T1000 (cell line): ENCODE data around the gene RTN4RL1.

Source experiments
- DNase-seq: peaks from one replicate; lab custom pipeline; 2025; ENCODE audit warnings: mixed read lengths; lab: John Stamatoyannopoulos, UW

Gene RTN4RL1

GRCh38 chr17:2047590-2047989 is 22.5 kb upstream of the RTN4RL1 start:
- DNase-seq = no peak

DNA sequence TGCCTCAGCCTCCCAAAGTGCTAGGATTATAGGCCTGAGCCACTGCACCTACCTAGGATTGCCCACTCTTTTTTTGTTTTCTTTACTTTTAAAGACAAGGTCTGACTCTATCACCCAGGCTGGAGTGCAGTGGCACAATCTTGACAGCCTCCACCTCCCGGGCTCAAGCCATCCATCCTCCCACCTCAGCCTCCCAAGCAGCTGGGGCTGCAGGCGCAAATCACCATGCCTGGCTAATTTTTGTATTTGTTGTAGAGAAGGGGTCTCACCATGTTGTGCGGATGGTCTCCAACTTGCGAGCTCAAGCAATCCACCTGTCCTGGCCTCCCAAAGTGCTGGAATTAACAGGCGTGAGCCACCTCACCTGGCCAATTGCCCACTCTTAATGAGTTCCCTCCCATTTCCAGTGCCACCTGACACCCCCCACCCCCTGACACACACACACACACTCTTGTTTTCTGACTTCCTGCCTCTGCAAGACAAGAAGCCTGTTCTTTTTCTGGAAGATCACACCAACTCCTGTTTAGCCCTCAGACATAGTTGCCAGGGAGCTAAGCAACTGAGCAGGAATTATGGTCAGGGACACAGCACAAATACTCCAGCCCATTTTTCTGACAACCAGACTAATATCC is 19.2 kb upstream of the RTN4RL1 start:
- no peak for DNase-seq

DNA sequence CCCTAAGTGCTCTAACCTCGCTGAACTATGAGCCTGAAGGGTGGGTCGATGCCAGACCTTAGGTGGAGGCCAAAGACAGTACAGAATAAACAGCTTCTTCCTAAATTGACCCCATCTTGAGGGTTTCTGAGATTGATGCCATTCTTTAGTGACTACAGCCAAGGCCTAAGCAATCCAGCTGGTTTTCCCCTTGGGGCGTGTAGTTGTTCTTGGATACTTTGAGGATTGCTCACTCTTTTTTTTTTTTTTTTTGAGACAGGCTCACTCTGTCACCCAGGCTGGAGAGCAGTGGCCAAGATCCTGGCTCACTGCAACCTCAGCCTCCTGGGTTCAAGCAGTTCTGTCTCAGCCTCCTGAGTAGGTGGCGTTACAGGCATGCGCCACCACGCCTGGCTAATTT is 18.7 kb upstream of the RTN4RL1 start:
- peak; percentile 33 for DNase-seq

- DNase-seq = no peak
Observed at GRCh38 chr17:2042933-2043332, 17.8 kb upstream of the RTN4RL1 start.

DNA sequence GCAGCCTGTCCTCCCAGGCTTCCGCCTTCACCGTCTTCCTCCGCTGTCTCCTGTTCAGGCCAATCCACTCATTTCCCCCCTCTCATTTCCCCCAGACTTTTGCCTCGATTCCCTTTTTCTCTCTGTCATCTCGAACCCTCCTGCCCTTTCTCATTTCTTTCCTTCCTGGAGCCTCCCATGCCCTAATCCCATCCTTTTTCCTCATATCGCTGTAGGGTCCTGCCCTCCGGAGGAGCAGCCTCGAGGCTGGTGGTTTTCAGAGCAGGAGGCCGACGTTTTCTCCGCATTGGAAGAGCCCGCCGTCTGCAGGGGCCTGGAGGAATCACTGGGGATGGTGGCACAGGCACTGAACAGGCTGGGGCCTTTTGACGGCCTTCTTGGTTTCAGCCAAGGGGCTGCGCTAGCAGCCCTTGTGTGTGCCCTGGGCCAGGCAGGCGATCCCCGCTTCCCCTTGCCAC is 17.3 kb upstream of the RTN4RL1 start:
- DNase-seq = no peak

DNA sequence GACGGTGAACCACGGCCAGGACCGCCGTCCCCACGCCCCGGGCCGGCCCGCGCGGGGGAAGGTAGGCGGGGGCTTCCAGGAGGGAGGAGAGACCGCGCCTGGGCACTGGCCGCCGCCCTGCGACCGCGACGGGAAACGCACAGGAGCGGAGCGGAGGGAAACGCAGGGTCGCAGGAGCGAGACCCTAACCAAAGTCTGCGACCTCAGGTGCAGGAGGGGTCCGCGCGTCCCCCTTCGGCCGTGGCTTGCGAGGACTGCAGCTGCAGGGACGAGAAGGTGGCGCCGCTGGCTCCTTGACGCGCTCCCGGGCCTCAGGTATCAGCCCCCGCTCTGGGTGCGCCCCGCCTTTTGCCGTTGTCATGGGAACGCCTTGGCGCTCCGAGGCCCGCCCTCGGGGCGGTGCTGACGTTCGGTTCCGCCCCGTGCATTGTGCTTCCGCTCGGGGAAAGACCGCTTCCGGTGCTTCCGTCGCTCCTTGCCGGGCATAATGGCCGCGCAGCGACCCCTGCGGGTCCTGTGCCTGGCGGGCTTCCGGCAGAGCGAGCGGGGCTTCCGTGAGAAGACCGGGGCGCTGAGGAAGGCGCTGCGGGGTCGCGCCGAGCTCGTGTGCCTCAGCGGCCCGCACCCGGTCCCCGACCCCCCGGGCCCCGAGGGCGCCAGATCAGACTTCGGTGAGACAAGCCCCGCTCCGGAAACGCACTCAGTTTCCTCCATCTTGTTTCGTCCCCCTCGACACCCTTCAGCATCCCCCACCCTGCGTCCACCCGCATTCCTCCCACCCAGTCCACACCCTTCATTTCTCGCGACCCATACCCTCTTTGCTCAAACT is 16.6 kb upstream of the RTN4RL1 start, which contains the start of gene OVCA2:
Gene OVCA2, plus strand, starts transcription at position 462 of the 829 bp plus-strand sequence. Its CDS starts 26 bp downstream, at position 488.
- DNase-seq = peak; percentile 92

DNA sequence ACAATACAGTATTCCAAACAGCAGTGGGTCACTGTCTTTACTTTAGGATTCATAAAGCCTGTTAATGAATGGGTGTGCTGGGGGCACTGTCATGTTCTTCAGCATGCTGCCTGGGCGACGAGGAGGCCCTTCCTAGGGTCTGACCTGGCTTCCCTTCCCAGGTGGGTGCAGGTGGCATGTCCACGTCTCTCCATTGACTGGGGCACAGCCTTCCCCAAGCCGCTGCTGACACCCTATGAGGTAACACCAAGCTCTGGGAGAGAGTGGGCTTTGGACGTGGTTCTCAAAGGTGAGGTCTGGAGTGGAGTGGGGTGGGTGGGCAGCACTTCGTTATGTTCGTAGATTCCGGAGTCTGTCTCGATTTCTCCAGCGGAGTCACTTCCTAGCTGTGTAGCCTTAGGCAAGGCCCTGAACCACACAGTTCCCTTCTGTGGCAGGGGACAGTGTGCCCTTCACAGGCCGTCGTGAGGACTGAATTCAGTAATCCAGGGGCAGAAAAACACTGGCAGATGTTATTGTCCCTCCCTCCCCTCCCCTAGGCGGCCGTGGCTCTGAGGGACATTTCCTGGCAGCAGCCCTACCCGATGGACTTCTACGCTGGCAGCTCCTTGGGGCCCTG is 15.9 kb upstream of the RTN4RL1 start:
- no peak for DNase-seq

GRCh38 chr17:2040219-2040827 is 15.2 kb upstream of the RTN4RL1 start:
- no peak for DNase-seq

DNA sequence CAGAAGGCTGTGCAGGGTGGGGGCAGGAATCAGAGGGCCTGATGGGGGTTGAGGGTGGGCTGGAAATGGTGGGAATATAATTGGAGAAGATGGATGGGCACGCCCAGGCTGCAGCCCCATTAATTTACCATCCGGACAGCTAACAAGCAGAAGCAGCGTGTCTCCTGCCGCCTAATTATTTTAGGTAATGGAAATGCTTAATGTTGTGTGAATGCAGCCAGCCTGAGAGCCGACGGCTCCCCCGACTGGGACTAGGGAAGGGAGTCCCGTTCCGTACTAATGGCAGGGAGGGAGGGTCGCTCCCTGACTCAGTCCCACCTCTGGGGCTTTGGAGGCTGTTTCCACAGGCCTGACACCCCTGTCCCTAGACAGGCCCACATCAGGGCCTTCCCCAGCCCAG is 12.0 kb upstream of the RTN4RL1 start:
- no peak for DNase-seq

DNA sequence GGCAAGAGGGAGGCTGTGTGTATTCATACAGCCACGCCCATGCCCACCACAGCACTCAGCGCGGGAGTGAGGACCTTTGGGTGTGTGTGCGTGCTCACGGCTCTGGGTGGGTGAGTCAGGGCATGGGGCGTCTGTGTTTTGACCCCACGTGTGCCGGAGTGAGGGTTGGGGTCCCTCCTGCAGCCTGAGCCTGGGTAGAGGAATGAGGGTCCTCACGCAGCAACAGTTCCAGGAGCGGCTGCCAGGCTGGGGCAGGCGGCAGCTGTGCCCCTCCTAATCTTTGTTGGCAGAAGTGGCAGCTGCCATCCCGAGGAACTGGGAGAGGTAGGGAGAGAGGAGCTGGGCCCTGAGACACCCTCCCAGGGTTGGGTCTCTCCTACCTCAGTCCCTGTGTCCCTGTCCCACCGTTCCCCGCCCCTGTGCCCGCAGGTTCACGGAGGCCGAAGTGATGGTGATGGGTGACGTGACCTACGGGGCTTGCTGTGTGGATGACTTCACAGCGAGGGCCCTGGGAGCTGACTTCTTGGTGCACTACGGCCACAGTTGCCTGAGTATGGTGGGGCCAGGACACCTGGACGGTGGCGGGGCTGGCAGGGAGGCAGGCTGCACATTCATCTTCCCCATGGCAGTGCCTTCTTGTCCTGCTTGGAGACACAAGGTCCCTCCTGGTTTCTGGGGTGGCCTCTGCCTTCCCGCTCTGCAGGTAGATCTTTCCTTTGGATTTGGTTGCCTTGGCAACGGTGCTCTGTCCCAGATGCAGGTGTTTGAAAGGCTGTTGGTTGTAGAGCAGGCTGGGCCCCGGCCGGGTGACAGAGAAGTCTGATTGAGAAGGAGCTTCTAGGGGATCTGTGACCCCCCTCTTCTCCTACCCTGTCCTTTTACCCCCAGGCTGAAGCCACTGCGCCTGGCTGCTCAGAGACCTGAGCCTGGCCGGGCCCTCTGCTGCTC is 10.7 kb upstream of the RTN4RL1 start:
- DNase-seq = no peak

DNA sequence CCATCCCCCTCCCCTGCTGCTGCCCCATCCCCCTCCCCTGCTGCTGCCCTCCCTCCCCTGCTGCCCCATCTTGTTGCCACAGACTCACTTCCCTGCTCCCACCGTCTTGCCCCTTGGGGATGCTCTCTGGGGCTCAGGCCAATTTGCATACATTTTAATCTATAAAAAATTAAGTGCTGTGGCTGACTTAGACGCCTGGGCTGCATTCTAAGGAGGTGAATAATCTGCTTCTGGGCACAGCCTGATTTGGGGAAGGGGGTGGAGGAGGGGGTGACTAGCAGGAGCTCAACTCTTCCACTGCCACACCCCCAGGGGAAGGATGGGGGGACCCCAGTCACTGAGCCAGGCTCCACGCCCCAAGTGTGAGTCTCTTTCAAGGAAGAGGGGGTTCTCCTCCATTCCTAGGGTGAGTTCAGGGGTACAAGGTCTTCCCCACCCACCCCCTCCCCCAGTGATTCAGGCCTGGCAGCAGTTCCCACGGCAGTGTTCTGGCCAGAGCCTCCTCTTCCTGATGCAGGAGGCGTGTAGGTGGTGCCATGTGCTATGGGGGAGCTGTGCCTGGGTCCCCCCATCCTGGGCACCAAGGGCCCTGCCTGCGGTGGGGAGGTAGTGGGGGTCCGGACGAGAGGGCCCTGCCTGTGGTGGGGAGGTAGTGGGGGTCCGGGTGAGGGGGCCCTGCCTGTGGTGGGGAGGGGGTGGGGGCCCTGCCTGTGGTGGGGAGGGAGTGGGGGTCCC is 9.8 kb upstream of the RTN4RL1 start:
- peak; percentile 85 for DNase-seq

DNA sequence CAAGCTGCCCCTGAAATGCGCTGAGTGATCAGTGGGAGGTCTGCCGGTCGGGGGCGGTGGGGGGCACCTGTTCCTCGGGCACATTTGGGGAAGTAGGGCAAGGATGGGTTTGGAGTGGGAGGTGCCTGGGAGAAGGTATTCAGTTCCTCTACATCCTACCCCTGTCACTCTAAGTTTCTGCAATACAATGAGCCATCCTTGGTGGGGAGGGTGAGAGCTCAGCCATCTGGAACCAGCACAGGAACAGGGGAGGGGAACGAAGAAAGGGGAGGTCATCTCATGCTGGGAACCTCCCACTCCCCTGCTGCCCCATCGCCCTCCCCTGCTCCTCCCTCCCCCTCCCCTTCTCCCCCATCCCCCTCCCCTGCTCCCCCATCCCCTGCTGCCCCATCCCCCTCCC is 9.0 kb upstream of the RTN4RL1 start:
- DNase-seq = peak; percentile 22

DNA sequence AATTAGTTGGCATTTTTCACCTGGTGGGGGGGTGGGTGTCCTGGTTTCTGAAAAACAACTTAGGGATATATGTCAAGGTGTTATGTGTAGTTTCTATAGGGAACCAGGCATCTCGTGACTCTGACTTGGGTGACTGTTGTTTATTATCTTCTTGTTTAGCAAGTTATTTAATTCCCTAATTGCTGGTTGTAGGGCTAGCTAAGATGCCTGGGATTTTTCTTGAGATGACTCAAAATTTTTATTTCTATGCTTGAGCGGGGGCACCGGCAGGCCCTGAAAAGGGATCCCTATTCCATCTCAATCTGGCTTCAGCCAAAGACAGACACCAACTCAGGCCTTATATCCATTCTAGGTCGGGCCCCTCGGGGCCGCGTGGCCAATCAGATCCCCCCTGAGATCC is 8.0 kb upstream of the RTN4RL1 start:
- no peak for DNase-seq

DNA sequence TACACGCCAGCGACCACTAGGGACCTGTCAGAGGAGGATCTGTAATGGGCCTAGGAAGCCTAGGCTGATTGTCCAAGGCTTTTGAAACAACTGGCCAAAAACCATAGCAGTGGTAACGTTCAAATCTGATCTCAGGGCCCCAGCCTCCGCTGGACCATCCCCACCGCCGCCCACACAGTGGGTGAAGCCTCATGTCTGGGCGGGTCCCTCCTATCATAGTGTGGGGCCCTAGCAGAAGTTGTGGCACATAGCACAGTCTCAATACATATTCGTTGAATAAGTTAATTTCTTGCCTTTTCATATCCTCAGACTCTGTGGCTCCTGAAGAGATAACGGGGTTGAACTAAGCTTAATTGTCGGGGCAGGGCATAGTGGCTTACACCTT is 5.6 kb upstream of the RTN4RL1 start:
- no peak for DNase-seq

DNA sequence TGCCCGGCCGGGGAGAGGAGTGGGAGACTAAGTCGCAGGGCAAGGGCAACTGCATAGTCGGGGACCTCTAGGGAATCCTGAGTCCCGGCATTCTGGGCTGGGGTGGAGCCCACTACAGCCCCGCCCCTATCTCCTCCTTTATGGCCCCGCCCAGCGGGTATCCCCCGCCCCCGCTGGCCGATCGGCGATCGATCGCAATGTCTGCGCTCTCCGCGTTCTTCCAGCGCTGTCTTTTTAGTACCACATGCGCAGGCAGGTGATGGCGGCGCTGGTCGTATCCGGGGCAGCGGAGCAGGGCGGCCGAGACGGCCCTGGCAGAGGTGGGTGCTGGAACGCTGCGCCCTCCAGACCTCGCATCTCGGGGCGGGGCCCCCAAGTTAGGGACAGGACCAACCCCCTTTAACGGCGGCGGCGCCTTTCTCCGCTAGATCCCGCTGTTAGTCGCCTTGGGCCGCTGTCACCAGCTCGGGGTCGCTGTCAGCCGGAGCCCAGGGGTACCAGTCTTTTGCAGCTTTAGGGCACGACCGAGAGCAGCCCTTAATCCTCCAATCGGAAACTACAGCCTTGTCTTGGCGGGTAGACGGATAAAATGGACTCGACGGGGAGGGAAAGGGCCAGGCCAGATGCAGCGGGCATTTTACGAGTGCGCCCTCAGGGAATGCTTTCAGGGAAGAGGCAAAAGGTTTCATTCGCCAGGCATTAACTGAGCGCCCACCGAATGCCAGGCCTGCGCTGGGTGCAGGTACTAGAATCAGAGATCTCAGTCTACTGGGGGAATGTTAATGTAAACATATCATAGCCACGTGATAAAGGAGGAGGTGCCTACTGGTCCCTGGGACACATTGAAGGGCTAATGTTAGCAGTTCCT is 5.0 kb upstream of the RTN4RL1 start, which contains the start of gene DPH1:
Gene DPH1, plus strand, starts transcription at position 243 of the 868 bp plus-strand sequence. Its CDS starts 17 bp downstream, at position 260.
- DNase-seq = peak; percentile 80

GRCh38 chr17:2028737-2029136 is 3.6 kb upstream of the RTN4RL1 start:
- DNase-seq = no peak

- DNase-seq = no peak
Observed at GRCh38 chr17:2028234-2028614, 3.1 kb upstream of the RTN4RL1 start.

DNA sequence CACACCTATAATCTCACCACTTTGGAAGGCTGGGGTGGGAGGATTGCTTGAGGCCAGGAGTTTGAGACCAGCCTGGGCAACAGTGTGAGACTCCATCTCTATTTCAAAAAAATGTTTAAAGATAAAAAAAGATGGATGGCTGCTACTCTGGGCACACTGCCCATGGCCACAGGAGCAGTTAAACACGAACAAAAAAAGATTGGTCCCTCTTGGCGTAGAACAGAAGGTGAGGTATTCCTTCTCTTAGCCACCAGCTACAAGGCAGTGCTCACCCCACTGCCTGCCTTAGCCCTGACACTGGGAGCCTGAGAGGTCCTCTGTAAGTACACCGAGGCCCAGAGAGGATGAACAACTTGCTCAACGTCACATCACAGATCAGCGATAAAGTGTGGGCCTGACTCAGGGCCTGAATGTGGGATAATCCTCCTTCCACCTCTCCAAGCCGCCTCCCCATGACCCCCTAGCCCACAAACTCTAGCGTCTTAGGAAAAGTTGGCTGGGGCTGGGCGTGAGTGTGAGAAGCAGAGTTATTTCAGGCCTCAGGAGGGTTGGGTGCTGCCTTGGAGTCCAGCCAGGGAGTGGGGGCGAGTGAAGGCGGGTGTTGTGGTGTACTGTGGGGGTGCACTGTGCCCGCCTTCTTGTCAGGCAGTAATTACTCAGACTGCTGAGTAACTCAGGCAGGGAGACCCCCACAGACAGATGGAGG is 2.5 kb upstream of the RTN4RL1 start:
- no peak for DNase-seq
